Glutamatergic neuron (in vitro differentiated cells): ENCODE results near the gene XRCC3. TPM values are rescaled to one million over a fixed set of nuclear protein-coding genes. Genes with fewer than 3 reads are reported as not detected.

Experiments
- DNase-seq: peaks from one replicate; pipeline ENCODE4 v3.0.0; 2022
- H3K27ac Mint-ChIP-seq: one replicate; pipeline ENCODE4 v1.8.0; 2020; ENCODE audit warnings: mild to moderate bottlenecking, mixed read lengths, inconsistent platforms; ENCODE audit not compliant: unreplicated experiment
- H3K27me3 Mint-ChIP-seq: one replicate; pipeline ENCODE4 v1.8.0; 2020; ENCODE audit warnings: mild to moderate bottlenecking, moderate library complexity, mixed read lengths, inconsistent platforms; ENCODE audit not compliant: unreplicated experiment
- H3K36me3 Mint-ChIP-seq: one replicate; pipeline ENCODE4 v1.8.0; 2020; ENCODE audit warnings: mild to moderate bottlenecking, mixed read lengths, inconsistent platforms; ENCODE audit not compliant: unreplicated experiment
- H3K4me1 Mint-ChIP-seq: one replicate; pipeline ENCODE4 v1.8.0; 2020; ENCODE audit warnings: mild to moderate bottlenecking, low read depth, mixed read lengths, inconsistent platforms; ENCODE audit not compliant: unreplicated experiment
- H3K4me3 Mint-ChIP-seq: one replicate; pipeline ENCODE4 v1.8.0; 2020; ENCODE audit warnings: mild to moderate bottlenecking, mixed read lengths, inconsistent platforms; ENCODE audit not compliant: unreplicated experiment
- H3K9me3 Mint-ChIP-seq: one replicate; pipeline ENCODE4 v1.8.0; 2020; ENCODE audit warnings: mild to moderate bottlenecking, moderate library complexity, mixed read lengths, inconsistent platforms; ENCODE audit not compliant: unreplicated experiment
- CTCF ChIP-seq: fragments of 200-600 bp; sonication (generic); IDR thresholded peaks from one replicate; pipeline ENCODE4 v1.5.0; 2021; ENCODE audit not compliant: partially characterized antibody, unreplicated experiment
- total RNA-seq: library from RNA; stranded (reverse); fragmentation: NEBNext Ultra II Directional; extraction: Animal tissue kit (Norgen Biotek cat#: 25700); gene quantifications from one replicate; pipeline ENCODE4 v1.2.1, GENCODE V29; 2021; ENCODE audit not compliant: unreplicated experiment

The XRCC3 gene
- total RNA-seq, 1 donor from 2014 or later = 4.5 TPM

DNA sequence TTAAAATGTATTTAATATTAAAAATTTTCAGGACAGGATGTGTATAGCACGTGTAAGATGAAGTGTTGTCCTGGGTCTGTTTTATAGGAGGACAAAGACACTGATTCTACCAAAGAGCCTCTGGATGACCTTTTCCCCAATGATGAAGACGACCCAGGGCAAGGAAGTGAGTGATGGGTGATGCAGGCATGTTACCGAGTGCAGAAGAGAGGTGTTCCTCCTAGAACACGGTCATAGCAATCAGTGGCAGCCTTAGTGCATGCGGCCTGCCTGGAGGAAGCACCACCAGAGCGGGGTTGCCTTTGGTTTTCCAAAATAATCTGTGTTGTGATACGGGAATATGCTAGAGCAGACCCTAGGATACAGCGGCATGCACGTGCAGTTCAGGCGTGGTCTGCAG is 53.2 kb downstream of the XRCC3 start:
- no peak overlapping the region for H3K4me3 Mint-ChIP-seq
- H3K27ac Mint-ChIP-seq = peak overlapping the region; percentile 59
- peaks cover 5% of the 10 kb centered on the region for H3K9me3 Mint-ChIP-seq
- peaks cover 5% of the 10 kb centered on the region for H3K36me3 Mint-ChIP-seq
- peaks cover 2% of the 10 kb centered on the region for H3K27me3 Mint-ChIP-seq
- H3K4me1 Mint-ChIP-seq = no peaks in the 10 kb centered on the region
- no peak for DNase-seq
- TF ChIP-seq CTCF = no peak

GRCh38 chr14:103659631-103660030 is 55.6 kb downstream of the XRCC3 start:
- H3K4me1 Mint-ChIP-seq = peaks cover 3% of the 10 kb centered on the region
- no peak for TF ChIP-seq CTCF
- no peak overlapping the region for H3K4me3 Mint-ChIP-seq
- H3K36me3 Mint-ChIP-seq = peaks cover 6% of the 10 kb centered on the region
- H3K9me3 Mint-ChIP-seq = peaks cover 7% of the 10 kb centered on the region
- H3K27me3 Mint-ChIP-seq = peaks cover 3% of the 10 kb centered on the region
- H3K27ac Mint-ChIP-seq = no peak overlapping the region
- no peak for DNase-seq

- Mint-ChIP-seq H3K4me3 (no peak overlapping the region), H3K27ac (peak overlapping the region; percentile 28), H3K9me3 (peaks cover 12% of the 10 kb centered on the region), H3K36me3 (peaks cover 9% of the 10 kb centered on the region), H3K4me1 (peaks cover 11% of the 10 kb centered on the region), H3K27me3 (peaks cover 8% of the 10 kb centered on the region)
- no peak for DNase-seq
- no peak for TF ChIP-seq CTCF
Observed at GRCh38 chr14:103657471-103657870, 57.8 kb downstream of the XRCC3 start.

GRCh38 chr14:103656756-103657133 is 58.5 kb downstream of the XRCC3 start:
- DNase-seq = no peak
- H3K4me1 Mint-ChIP-seq = peaks cover 16% of the 10 kb centered on the region
- H3K27ac Mint-ChIP-seq = peak overlapping the region; percentile 28
- peaks cover 9% of the 10 kb centered on the region for H3K36me3 Mint-ChIP-seq
- peaks cover 8% of the 10 kb centered on the region for H3K27me3 Mint-ChIP-seq
- H3K4me3 Mint-ChIP-seq = no peak overlapping the region
- TF ChIP-seq CTCF = no peak
- peaks cover 10% of the 10 kb centered on the region for H3K9me3 Mint-ChIP-seq

GRCh38 chr14:103656031-103656755 is 59.1 kb downstream of the XRCC3 start:
- peaks cover 9% of the 10 kb centered on the region for H3K9me3 Mint-ChIP-seq
- no peak for TF ChIP-seq CTCF
- no peak for DNase-seq
- H3K36me3 Mint-ChIP-seq = peaks cover 9% of the 10 kb centered on the region
- H3K27me3 Mint-ChIP-seq = peaks cover 8% of the 10 kb centered on the region
- peak overlapping the region; percentile 48 for H3K27ac Mint-ChIP-seq
- H3K4me3 Mint-ChIP-seq = no peak overlapping the region
- H3K4me1 Mint-ChIP-seq = peaks cover 20% of the 10 kb centered on the region
